AG08395 (cell line): Measurements from ENCODE around the gene VWA8.

Experiments used
- DNase-seq: peaks from one replicate; pipeline ENCODE4 v3.0.0; 2012; ENCODE audit warnings: mixed read lengths, low spot score

The VWA8 gene

DNA sequence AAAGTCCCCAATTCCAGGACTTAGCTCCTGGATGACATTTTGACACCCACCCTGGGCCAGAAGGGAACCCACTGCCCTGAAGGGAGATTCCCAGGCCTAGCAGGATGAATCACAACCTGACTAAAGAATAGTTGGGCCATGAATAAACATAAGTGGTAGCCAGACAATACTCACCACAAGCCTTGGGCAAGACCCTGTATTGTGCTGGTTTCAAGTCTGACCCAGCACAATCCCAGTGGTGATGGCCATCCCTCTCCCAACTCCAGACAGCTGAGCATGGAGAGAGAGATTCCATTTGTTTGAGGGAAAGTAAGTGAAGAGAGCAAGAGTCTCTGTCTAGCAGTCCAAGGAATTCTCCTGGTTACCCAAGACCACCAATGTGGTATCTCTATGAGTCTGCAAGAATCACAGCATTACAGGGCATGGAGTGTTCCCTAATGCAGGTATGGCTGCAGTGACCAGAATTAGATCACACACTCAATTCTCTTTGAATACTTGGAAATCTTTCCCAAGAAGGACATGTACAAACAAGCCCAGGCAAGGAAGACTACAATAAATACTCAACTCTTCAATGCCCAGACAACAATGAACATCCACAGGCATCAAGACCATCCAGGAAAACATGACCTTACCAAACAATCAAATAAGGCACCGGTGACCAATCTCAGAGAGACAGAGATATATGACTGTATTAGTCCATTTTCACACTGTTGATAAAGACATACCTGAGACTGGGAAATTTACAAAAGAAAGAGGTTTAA is 158.0 kb downstream of the VWA8 start:
- peak; percentile 49 for DNase-seq

DNA sequence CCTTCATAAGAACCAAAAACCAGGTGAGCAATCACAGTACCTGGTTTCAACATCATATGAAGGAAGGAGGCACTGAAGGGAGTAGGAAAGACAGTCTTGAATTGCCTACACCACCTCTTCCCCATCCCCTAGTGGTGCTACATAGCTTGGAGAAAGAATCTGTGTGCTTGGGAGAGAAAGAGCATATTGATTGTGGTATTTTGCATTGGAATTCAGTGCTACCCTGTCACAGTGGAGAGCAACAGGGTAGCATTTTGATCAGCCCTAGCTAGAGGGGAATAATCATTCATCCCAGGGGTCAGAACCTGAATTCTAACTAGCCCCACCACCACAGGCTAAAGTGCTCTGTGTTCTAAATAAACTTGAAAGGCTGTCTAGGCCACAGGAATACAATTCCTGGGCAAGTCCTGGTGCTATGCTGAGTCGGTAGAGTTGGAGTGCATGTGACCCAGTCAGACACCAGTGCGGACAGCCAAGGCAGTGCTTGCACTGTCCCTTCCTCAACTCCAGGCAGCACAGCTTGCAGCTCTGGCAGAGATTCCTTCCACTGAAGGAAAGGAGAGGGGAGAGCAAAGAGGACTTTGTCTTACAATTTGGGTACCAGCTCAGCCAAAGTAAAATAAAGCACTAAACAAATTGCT is 158.7 kb downstream of the VWA8 start:
- DNase-seq = no peak

DNA sequence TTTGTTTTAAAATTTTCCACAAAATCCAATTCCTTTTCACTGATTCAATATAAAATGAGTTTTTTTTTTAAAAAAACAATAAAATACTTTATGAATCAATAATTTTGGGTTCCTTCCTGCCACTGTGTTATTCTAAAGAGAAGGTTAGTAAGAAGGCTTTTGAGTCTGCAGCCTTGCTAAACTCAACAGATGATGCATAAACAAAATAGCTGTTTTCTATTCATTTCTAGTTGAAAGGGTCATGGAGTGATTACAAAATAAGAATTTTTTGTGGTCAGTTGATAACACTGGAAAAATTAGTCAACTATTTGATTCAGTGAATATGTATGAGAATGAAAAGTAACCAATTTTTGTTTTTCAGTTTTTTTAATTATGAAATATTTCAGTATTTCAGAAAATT is 169.9 kb downstream of the VWA8 start:
- peak; percentile 7 for DNase-seq

DNA sequence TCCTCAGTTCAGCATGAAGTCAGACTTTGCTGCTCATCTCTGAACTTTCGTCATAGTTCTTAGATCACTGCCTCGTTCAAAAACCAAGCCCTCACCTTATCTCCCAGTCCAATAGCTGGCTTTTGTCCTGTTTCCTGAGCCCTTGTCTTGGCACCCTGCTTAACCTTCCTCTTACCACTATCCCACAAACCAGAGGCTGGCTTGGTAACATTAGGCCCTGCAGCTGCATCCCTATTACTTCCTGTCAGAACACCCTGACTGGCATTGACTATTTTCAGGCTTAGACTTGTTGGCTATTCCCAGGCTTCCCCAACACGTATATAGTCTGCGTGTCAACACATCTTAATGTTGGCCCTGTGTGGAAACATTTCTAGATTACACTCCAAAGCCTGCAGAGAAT is 172.4 kb downstream of the VWA8 start:
- no peak for DNase-seq

DNA sequence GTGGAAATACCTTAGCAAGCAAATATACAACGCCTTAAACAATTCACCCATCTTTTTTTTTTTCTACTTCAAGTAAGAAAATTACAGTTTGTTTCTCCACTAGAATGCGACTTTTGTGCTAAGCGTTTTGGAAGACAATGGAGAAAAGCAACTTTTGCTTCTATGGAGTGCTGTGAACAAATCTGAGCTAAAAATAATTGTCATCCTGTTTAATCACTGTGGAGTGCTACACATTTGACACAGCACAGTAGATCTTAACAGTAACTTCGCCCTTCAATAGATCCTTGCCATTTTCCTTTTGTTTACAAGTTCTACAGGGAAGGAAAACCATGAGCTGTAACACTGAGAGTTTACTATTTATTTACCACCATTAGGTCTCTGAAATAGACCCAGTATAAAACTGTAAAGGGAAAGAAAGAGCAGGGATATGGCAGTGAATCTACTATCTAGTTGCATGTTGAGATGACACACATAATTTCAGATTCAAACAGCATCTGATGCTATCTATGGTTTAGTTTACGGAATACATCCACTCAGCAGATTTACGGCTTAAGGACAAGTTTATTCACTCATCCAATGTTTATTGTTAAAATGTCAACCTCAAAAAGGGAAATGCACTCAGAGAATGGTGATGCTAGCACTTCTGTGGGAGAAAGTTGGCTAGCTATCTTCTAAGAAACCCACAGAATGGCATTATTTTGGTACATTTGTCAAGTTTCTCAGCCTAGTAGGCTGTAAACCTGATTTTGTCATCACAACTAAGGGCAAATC is 175.3 kb downstream of the VWA8 start:
- DNase-seq = no peak

DNA sequence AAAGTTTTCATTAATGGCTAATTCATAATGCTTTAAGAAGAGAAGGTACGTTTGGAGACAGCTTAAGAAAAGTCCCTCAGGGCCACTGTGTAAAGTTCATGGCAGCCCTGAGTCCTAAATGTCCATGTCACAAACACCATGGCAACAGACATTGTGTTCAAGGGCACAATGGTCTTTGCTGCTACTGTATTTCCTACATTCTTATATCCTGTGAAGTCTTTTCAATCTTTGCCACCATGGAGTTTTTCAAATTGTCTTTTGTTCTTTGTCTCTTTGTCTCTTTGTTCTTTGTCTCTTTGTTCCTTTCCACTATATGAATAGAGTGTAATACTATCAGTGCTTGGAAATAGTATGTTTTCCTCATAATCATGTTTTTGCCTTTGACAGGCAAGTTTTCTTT is 178.8 kb downstream of the VWA8 start:
- DNase-seq = no peak

DNA sequence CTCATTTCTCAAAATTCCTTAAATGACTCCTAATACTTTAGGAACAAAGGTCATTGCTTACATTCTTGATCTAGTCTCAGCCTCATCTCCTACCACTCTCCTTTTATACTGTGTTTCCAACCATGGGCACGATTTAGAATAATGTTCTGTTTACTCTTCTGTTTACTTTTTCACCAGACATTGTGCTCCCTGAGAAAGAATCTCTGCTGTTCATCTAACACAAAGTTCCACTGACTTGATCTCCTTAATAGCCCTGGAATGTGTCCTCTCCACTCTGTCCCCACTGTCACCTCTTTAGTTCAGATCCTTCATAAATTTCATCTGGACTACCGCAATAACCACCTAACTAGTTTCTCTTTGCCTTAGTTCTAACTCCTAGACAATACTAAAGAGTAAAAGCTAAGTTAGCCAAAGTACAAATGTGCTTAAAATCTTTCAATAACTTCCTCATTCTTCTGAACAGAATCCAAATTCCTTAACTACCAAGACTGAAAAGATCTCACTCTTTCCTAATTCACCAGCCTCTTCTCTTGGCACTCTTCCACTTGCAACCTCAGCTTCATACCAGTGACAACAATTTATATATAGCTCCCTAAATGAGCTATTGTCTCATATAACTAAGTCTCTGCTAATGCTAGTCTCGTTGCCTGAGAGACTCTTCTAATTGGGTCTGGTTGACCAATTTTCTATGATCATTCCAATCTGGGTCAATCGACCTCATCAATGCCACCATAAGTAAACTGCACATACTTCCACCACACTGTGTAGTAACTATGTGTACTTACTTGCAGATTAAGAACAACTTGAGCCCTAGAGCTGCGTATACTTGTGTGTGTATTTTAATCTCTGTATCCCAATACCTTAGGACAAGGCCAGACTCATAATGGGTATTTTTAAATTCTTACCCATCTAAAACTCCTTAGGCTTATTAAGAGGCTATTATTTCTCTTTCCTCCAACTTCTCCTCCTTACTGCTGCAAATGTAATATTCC is 179.9 kb downstream of the VWA8 start:
- DNase-seq = peak; percentile 85

DNA sequence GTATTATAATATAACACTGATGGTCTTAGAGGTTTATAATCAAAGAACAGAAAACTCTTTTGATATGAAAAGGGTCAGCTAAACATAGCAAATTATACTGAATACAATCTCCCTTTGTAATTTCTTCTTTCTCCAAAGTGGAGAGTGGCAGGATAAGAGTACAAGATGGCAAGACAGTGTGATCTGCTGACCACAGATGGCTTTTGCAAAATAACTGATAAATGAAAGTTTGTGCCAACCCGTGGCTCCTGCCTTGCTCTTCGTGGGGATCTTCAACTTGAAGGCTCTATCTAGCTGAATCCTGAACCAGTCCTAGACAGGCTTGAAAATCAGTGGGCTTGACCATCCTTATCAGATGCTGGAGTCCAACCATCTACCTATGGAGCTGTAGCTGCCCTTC is 185.7 kb downstream of the VWA8 start:
- DNase-seq = no peak

DNA sequence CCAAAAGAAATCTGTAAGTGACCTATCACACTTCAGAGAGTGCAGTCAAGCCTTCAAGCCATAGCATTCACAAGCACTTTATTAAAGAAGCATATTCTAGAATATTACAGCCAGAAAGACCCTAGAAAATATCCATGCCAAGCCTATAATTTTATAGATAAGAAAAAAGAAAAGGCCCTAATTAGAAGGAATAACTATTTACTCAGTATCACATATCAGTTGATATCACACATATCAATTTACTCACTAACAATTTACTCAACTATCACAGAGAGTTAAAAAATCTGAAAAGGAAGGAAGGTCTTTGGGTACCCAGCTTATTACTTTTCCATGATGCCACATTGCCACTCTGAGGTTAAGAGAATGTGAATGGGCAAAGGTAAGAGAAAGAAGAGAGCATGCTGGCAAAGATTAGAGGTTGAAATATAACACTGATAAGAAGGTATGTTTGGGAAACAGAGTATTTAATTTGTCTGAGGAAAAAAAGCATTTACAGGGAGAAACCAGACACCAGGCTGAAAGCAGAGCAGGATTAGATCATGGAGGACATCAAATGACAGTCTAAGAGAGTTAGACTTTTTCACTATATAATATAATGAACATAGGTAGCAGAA is 186.2 kb downstream of the VWA8 start:
- no peak for DNase-seq

DNA sequence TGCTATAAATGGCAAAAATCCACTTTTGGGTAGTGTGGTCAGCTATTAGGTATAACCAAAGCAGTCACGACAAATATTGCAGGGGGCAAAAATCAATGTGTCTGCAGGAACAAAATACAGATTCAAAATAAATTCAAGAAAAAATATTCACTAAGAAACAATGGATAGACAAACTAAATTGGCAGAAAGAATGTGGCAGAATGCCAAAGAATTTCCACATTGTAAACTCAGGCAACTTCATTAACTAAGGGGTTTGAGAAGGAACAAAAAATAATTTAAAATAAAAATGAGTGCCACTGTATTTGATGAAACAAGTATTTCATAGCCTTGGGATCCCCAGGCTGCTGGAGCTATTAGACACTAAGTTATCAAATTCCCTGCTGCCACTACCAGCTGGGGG is 193.1 kb downstream of the VWA8 start:
- no peak for DNase-seq

DNA sequence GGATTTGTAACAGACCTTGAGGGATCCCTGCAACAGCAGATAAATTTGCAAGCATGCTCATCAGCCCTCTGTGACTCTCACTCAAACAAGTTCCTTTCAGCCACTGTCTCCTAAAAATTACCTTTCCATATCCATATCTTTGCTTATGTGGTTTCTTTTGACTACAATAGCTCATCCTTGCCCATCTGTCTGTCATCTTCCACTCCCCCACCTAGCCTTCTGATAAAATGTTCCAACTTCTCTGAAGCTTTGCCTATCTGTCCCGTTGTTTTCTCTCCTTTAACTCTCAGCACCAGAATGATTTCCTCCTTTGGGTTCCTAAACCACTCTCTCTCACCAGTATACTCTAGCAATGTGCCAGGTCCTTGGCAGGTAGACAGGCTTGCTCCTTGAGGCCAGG is 194.5 kb downstream of the VWA8 start:
- DNase-seq = no peak

DNA sequence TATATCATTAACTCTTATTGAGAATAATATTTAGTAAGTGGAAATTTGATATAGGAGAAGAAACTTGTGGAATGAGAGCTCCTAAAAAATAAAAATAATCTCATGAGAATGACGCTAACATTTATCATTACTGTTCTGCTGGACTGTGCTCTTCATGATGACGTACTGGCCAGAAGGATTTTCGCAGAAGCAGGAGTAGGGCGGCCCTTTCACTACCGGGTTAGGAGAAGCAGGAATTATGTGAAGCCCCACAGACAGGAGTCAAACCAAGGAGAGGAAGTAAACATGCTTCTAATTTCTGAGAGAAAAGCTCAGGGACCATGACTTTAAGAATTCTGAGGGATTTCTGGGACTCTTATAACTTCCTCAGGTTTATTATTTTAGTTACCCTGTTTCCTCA is 195.1 kb downstream of the VWA8 start:
- DNase-seq = no peak

DNA sequence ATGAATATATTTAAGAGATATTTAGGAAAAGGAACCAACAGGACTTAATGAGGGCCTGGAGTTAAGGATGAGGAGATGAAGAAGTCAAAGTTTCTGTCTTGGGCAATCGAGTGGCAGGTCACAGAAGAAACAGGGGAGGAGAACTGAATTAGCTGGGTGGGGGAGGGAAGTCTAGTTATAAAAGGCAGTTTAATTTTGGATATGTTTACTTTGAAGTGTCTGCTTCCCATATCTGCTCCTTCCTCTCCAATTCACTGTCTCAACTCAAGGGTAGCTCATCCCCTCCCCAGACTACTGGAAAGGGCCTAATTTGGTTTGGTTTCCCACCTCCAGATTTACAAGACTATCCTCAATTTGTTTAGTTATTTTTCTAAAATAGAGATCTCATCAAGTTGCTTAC is 195.9 kb downstream of the VWA8 start:
- DNase-seq = no peak

DNA sequence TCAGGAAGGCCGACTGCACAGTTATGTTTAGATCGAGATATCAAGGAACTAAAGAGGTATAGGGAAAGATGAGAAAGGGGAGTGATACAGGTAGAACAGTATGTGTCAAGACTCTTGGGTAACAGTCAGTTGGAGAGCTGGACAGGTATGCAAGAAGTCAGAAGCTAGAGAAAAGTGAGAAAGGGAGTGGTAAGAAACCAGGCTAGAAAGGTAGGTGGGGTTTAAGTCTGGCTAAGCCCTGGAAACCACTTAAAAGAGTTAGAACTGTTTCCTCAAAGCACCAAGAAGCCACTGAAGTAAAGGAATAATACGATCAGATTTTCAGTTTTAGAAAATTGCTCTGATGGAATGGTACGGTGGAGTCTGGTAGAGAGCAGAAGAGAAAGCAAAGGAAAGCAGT is 196.4 kb downstream of the VWA8 start:
- no peak for DNase-seq

DNA sequence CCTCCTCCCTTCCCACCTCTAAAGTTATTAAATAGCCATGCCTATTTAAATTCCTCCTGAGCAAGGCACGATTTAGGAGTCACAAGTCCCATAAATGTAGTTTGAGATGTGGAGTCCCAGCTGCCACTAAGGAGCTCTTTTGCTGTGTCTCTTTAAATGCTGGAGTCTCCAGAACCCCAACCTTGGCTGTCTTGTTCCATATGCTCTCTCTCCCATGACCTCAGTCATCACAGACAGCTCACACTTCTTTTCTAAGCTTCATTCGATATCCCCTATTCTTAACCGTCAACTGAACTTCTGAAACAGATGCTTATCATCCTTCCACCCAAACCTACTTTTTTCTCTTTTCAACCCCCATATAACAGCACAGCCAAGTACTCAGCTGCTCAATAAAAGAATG is 197.1 kb downstream of the VWA8 start:
- DNase-seq = no peak

DNA sequence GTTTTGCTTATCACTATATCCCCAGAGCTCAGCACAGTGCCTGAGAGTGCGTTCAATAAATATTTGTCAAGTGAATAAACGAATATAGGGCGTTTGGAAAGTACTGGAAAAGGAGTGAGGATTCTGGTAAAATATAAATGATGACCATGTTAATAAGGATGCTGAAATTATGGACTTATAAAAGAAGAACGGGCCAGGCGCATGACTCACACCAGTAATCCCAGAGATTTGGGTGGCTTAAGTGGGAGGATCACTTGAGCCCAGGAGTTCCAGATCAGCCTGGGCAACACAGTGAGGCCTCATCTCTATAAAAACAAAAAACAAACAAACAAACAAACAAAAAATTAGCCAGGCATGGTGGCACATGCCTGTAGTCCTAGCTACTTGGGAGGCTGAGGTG is 198.1 kb downstream of the VWA8 start:
- no peak for DNase-seq

DNA sequence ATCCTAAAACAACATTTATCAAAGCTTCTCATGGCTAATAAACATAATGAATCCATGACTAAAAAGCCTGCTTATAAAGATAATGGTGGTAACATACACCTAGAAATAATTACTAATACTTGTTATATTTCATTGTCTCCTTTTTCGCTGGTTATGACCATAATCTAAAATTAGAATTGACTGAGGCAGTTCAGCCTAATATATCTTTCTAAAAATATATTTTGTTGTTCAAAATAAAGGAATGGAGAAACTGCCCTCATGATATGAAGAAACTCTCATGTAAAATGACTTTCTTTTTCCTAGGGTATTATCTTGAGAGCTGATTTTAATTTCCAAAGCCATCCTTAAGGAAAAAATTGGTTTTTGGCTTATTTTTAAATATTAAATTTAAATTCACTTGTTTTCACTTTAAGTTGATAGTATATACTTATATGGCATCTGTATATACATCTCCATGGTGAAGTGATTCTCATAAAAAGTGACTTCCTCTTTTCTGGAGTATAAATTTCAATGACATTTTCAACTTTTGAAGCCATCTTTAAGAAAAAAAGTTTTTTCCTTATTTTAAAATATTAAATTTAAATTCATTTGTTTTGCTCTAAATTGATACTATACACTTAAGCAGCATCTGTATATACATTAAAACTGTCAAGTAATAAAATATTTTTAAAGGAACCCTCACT is 204.6 kb downstream of the VWA8 start:
- no peak for DNase-seq

DNA sequence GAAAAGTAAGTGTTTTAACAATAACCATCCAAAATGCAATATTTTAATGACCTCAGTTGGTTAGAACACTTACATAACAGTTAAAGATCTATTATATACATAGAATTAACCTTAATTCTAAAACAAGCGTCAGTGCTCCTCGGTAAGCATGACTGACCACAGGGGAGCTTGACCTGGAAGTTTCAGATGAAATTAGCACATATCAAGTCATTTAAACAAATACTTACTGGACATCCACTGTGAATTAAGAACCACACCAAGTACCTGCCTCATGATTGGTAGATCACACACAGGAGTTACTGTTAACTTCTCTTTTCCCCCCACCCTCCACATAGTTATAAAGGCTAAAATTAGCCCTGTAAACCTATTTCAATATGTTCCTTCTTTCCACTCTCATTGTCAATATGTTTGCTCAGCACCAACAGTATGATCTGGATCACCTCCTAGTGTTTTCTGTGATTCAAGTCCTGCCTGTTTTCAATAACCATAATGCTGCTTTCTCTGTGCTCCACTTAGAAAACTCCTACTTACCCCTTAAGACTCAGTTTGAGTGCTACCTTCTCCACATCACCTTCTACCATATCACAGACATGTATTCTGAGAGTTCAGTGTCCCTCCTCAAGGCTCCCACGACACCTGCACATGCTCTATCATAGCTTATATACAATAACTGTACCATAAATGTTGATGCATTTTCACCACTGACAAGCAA is 209.0 kb downstream of the VWA8 start:
- DNase-seq = no peak

DNA sequence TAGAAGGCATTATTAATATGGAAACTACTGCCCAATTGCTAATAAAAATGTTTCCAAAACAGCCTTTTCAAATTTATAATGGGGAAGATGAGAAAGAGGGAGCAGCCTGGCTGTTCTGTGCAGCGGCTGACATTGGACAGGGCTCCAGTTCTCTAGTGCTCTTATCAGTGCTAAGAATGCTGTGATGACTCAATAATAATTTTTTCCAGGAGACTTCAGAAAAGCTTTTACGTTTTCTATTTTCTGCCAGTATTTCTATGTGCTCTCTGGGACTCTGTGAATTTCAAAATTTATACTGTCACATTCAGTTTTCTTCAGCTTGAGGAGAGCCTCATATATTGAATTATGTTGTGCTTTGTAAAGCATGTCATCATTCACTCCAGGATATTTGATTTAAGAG is 209.6 kb downstream of the VWA8 start:
- peak; percentile 50 for DNase-seq

DNA sequence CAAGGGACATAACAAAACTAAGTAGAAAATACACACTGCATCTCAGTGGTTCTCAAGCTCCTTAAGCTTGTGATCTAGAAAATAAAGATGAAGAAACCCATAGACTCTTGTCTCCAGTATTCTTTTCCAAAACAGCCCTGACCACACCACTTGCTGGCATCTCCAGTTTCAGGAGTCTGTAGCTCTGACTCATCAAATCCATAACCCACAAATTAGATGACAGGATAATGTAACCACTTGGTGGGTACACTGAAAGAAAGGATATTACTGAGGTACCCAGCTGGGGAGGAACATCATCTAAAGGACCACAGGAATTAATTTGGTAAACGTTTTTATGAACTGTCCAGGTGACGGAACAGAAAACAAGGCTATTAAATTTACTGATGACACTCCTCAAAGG is 214.7 kb downstream of the VWA8 start:
- DNase-seq = peak; percentile 73
